Fibroblast of villous mesenchyme (primary cell): ENCODE results near the gene PPP4R4. TPM values are rescaled to one million over a fixed set of nuclear protein-coding genes. Genes with fewer than 3 reads are reported as not detected.

Experiments
- DNase-seq: peaks from one replicate; pipeline ENCODE4 v3.0.0-alpha.2; 2010; ENCODE audit warnings: low read depth
- H3K4me3 ChIP-seq: 2 replicates; pipeline ENCODE4 v1.5.1; 2011; ENCODE audit warnings: low read depth, mild to moderate bottlenecking, low read length
- total RNA-seq: library from RNA; depleted of rRNA; stranded (reverse); fragments of >200 nt; gene quantifications from 2 replicates; pipeline ENCODE4 v1.2.3, GENCODE V29; 2012
- TF ChIP-seq, protein P1 (sequence below): IDR thresholded peaks from 2 replicates; pipeline ENCODE4 v1.5.1; 2012; ENCODE audit warnings: low read depth, mild to moderate bottlenecking, low read length; ENCODE audit not compliant: insufficient read depth

Gene PPP4R4, protein sequence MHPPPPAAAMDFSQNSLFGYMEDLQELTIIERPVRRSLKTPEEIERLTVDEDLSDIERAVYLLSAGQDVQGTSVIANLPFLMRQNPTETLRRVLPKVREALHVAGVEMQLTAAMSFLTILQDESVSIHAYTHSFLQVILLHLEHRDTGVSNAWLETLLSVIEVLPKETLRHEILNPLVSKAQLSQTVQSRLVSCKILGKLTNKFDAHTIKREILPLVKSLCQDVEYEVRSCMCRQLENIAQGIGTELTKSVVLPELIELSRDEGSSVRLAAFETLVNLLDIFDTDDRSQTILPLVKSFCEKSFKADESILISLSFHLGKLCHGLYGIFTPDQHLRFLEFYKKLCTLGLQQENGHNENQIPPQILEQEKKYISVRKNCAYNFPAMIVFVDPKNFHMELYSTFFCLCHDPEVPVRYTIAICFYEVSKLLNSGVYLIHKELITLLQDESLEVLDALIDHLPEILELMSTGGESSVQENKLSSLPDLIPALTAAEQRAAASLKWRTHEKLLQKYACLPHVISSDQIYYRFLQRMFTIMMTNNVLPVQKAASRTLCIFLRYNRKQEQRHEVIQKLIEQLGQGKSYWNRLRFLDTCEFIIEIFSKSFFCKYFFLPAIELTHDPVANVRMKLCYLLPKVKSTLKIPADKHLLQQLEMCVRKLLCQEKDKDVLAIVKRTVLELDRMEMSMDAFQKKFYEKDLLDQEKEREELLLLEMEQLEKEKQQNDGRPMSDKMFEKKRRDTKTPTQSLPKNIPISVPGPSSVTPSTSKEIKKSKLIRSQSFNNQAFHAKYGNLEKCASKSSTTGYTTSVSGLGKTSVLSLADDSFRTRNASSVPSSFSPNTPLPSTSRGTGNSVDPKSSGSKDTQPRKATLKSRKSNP
- under 0.01 and 0.43 TPM in 2 replicates for total RNA-seq

DNA sequence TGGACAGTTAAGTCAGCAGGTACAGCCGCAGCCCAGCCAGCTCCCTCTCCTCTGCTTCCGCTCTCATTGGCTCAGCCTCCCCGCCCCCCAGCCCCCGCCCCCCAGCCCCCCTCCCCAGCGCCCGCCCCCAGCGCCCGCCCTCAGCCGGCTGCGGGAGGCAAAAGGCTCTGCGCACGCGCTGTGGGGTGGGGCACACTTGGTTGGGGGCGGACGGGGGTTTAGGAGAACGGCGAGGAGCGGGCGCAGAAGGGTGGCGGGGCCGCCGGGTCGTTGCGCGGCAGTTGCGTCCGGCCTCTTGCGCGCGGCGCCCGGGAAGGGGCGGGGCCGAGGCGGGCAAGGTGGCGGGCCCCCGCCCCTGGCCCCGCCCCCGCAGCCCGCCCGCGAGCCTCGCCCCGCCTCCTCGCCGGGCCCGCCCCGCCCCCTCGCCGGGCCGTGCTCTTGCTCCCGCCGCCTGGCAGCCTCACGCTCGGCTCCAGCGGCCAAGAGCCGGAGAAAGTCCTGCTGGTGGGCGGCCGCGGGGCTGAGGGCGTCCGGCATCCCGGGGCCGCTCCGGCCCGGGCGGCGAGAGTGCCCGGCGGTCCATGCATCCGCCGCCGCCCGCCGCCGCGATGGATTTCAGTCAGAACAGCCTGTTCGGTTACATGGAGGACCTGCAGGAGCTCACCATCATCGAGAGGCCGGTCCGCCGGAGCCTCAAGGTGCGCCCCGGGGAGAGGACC, at the start of gene PPP4R4:
TSS of gene PPP4R4 (plus strand) at position 438 of the 719 bp plus-strand sequence. CDS start at position 582, 144 bp downstream.
- H3K4me3 ChIP-seq: peak within 1 kb of the TSS; percentile 66
- TF ChIP-seq, protein P1, sequence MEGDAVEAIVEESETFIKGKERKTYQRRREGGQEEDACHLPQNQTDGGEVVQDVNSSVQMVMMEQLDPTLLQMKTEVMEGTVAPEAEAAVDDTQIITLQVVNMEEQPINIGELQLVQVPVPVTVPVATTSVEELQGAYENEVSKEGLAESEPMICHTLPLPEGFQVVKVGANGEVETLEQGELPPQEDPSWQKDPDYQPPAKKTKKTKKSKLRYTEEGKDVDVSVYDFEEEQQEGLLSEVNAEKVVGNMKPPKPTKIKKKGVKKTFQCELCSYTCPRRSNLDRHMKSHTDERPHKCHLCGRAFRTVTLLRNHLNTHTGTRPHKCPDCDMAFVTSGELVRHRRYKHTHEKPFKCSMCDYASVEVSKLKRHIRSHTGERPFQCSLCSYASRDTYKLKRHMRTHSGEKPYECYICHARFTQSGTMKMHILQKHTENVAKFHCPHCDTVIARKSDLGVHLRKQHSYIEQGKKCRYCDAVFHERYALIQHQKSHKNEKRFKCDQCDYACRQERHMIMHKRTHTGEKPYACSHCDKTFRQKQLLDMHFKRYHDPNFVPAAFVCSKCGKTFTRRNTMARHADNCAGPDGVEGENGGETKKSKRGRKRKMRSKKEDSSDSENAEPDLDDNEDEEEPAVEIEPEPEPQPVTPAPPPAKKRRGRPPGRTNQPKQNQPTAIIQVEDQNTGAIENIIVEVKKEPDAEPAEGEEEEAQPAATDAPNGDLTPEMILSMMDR: no peak
- peak; percentile 82 for DNase-seq

DNA sequence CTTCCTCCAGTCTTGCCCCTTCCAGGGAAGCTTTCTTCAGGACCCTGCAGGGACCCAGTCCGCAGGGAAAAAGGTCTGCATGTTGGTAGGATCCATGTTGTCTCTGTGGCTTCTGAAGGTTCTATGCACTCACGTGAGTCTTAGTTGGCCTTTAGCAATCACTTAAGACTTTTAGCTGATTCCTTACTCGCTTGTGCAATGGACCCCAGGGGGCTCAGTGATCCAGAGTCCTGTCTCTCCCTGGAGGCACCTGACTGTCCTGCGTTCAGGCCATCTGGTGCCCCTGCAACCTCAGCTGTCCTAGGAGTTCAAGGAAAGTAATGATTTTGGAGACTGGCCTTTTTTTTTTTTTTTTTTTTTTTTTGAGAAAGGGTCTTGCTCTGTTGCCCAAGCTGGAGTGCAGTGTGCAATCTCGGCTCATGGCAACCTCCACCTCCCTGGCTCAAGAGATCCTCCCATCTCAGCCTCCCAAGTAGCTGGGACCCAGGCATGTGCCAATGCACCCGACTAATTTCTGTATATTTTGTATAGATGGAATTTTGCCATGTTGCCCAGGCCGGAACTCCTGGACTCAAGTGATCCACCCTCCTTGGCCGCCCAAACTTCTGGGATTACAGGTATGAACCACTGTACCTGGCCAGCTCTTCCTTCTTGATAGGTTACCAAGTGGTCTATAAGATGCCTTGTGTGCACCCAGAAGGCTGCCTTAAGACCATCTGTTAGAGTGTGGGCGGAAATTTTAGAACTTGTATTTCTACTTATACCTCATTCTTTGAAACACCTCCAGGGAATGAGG, 49.3 kb upstream of the PPP4R4 start:
- TF ChIP-seq, protein P1: no peak
- DNase-seq: no peak
- H3K4me3 ChIP-seq: no peak overlapping the region

DNA sequence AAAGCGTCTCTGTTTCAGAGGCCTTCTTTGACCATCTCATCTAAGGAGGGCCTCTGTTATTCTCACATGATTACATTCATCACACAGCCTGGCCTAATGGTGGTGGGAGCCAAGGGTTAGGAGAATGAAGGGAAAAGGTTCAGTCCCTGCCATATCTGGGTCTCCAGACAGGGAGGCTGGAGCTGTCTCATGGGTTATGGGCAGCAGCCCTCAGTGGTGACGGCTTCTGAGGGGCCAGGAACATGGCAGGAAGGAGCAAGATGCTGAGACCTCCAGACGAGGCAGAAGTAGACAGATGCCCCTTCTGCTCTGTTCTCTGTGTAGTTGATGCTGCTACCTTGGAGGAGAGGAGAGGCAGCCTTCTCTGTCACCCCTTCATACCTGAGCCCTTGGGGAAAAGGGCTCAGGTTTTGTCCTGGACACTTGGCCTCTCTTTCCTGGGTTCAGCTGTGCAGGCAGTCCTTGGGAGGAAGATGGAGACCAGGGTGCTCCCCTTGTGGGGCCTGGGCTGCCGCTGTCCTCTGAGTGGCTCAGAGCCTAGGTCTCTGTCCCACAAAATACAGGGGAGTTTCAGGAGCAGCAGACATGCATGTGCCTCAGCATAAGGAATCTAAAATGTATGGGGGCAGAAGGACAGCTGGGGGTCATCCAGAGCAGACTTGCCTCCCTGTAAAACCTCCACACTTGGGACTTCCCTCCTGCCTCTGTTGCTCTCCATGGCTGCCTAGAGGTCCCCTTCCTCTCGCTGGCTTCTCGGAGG, 48.3 kb upstream of the PPP4R4 start:
- TF ChIP-seq, protein P1: no peak
- no peak overlapping the region for H3K4me3 ChIP-seq
- DNase-seq: no peak

DNA sequence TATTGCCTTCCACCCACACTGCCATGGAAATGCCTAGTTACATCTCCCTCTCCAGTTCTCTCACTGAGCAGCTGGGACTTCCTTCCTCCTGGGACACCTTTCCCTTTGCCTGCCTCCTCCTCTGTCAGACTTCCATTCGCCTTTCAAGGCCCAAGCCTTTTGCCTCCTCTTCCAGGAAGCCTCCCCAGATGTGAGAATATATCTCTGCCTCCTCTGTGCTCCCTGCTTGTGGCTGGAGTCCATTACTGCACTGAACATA, 47.8 kb upstream of the PPP4R4 start:
- no peak overlapping the region for H3K4me3 ChIP-seq
- TF ChIP-seq, protein P1: no peak
- no peak for DNase-seq

DNA sequence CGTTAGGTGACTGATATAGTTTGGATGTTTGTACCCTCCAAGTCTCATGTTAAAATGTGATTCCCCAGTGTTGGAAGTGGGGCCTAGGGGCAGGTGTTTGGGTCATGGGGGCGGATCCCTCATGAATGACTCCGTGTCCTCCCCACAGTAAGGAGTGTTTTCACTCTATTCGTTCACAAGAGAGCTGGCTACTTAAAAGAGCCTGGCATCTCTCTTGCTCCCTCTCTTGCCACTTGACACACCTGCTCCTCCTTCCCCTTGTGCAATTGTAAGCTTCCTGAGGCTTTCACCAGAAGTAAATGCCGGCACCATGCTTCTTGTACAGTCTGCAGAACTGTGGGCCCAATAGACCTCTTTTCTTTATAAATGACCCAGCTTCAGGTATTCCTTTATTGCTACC, 47.3 kb upstream of the PPP4R4 start:
- H3K4me3 ChIP-seq: no peak overlapping the region
- no peak for DNase-seq
- TF ChIP-seq, protein P1: no peak
